ENCODE data around the gene ITGA3.

The ITGA3 gene

DNA sequence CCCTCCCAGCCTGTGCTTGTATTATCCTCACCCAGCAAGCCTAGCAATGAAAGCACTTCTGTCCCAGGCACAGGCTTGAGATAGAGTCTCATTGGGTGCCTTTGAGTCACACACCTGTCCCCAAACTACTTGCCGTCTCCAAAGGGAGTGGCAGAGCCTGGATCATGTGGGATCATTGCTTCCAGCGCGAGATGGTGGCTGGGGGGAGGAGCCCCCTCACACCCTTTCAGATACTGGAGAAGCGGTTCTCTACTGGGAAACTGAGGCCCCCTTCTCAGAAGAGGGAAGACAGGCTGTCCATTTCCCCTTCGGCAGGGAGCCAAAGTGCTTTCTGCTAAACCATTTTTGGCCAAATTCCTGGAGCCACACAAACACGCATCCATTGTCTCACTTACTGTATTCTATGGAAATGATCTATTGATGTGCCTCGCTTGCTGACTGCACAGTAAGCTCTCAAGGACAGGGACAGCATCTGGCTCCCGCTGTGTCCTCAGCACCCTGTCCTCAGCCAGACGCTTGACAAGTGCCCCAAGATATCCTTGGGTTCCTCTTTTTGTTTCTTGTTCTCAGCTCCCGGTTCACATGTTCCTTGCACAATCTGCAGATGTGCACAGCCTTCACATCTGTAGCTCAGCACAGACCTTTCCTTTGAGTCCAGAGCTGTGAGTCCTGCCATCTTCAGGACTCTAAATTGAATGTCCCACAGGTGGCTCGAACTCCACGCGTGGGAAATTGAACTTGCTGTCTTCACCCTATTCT lies 34.9 kb upstream of the ITGA3 start:
- no peak for DNase-seq (ENCODE audit: low read depth)
- H3K4me3 ChIP-seq (ENCODE audit: low read depth, low read length), result no peak overlapping the region
- no peak for TF ChIP-seq CTCF (IDR thresholded peaks at IDR 0.05; ENCODE audit: control insufficient read depth, extremely low read depth, insufficient read depth)

GRCh38 chr17:50021681-50022370 lies 34.1 kb upstream of the ITGA3 start:
- TF ChIP-seq CTCF (IDR thresholded peaks at IDR 0.05; ENCODE audit: control insufficient read depth, extremely low read depth, insufficient read depth), result no peak
- no peak for DNase-seq (ENCODE audit: low read depth)
- H3K4me3 ChIP-seq (ENCODE audit: low read depth, low read length), result no peak overlapping the region

DNA sequence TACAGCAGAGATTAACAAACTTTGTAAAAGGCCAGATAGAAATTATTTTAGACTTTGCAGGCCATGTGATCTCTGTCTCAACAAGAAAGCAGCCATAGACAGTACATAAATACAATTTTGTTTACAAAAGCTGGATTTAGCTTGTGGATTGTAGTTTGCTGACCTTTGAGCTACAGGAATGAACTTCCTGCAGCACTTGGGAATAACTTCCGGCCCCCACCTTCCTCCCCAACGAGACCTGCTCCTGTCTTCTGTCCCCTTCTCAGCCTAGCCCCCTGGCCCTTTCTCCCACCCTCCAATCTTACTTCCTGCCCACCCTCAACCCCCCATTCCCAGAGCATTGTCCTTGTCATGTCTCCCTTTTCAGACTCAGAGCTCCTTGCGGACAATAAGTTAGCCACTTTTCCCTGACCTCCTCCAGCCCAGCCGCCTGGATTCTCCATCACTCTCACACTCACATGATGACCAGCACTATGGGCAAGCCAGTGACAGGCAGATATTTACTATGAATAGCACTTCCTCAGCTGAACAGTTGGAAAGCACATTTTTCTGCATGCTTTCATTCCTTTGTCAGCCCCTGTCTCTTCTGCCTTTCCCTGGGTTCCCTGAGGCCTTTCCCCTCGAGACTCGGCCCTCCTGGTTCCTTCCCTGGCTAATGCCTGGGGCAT lies 33.3 kb upstream of the ITGA3 start:
- no peak for DNase-seq (ENCODE audit: low read depth)
- no peak for TF ChIP-seq CTCF (IDR thresholded peaks at IDR 0.05; ENCODE audit: control insufficient read depth, extremely low read depth, insufficient read depth)
- no peak overlapping the region for H3K4me3 ChIP-seq (ENCODE audit: low read depth, low read length)

- H3K4me3 ChIP-seq (ENCODE audit: low read depth, low read length), result no peak overlapping the region
- no peak for TF ChIP-seq CTCF (IDR thresholded peaks at IDR 0.05; ENCODE audit: control insufficient read depth, extremely low read depth, insufficient read depth)
- DNase-seq (ENCODE audit: low read depth), result no peak
Measured at GRCh38 chr17:50023520-50023919, 32.4 kb upstream of the ITGA3 start.

GRCh38 chr17:50024808-50025207 lies 31.1 kb upstream of the ITGA3 start:
- no peak overlapping the region for H3K4me3 ChIP-seq (ENCODE audit: low read depth, low read length)
- TF ChIP-seq CTCF (IDR thresholded peaks at IDR 0.05; ENCODE audit: control insufficient read depth, extremely low read depth, insufficient read depth), result no peak

GRCh38 chr17:50026046-50026675 lies 29.7 kb upstream of the ITGA3 start:
- no peak overlapping the region for H3K4me3 ChIP-seq (ENCODE audit: low read depth, low read length)
- TF ChIP-seq CTCF (IDR thresholded peaks at IDR 0.05; ENCODE audit: control insufficient read depth, extremely low read depth, insufficient read depth), result no peak
- no peak for DNase-seq (ENCODE audit: low read depth)

More at GRCh38 chr17:50024808-50025207, 31.1 kb upstream of the ITGA3 start:
- DNase-seq (ENCODE audit: low read depth), result no peak
